K562 (cell line): ENCODE measurements around the gene KIFC3. TPM values are rescaled to one million over a fixed set of nuclear protein-coding genes. Genes with fewer than 3 reads are reported as not detected.

Source experiments
- COPS2 ChIP-seq: fragments of 450-650 bp; conservative IDR thresholded peaks from 2 replicates; pipeline ENCODE4 v1.6.1; 2016; ENCODE audit warnings: mild to moderate bottlenecking, moderate library complexity
- CREB1 ChIP-seq, 2 experiments: sonication (generic) in 1 of 2; formaldehyde crosslinking in 1 of 2; IDR thresholded peaks; 2 replicates each; pipeline versions ENCODE4 v1.6.1 to v1.8.0; 2012 to 2022; ENCODE audit warnings: inconsistent platforms in 1 of 2, mild to moderate bottlenecking in 1 of 2, missing genetic modification reagents in 1 of 2, moderate library complexity in 1 of 2
- DNMT1 ChIP-seq: fragments of 450-650 bp; IDR thresholded peaks from 2 replicates; pipeline ENCODE4 v1.6.1; 2016; ENCODE audit warnings: antibody characterized with exemption, mild to moderate bottlenecking
- GTF2F1 ChIP-seq: IDR thresholded peaks from 2 replicates; pipeline ENCODE4 v1.6.1; 2011; ENCODE audit warnings: low read depth, low read length, improper control_type of control experiment
- NBN ChIP-seq: fragments of 450-650 bp; IDR thresholded peaks from 2 replicates; pipeline ENCODE4 v1.6.1; 2016; ENCODE audit warnings: low read depth, mild to moderate bottlenecking
- PHF8 ChIP-seq: fragments of 200-600 bp; sonication (generic); IDR thresholded peaks from 2 replicates; pipeline ENCODE4 v1.6.1; 2012; ENCODE audit warnings: mixed run types, mild to moderate bottlenecking, inconsistent platforms, low read length, moderate library complexity, borderline replicate concordance
- SLC30A9 ChIP-seq: fragments of 250-450 bp; sonication (Bioruptor Pico); IDR thresholded peaks from 2 replicates; pipeline ENCODE4 v1.8.0; 2022; ENCODE audit warnings: mild to moderate bottlenecking, moderate library complexity
- SMAD2 ChIP-seq: fragments of 150-350 bp; IDR thresholded peaks from 2 replicates; pipeline ENCODE4 v1.6.1; 2014; ENCODE audit warnings: low read depth, mild to moderate bottlenecking, low read length
- SMARCB1 ChIP-seq: IDR thresholded peaks from 2 replicates; pipeline ENCODE4 v1.6.1; 2011; ENCODE audit warnings: improper control_type of control experiment, low read depth; ENCODE audit not compliant: insufficient read length
- SNIP1 ChIP-seq: fragments of 450-650 bp; IDR thresholded peaks from 2 replicates; pipeline ENCODE4 v1.7.1; 2017; ENCODE audit warnings: low read depth, mild to moderate bottlenecking
- SUPT5H ChIP-seq: fragments of 450-650 bp; IDR thresholded peaks from 2 replicates; pipeline ENCODE4 v1.6.1; 2016
- TBP ChIP-seq: optimal IDR thresholded peaks from 2 replicates; pipeline ENCODE3; 2011; ENCODE audit warnings: low read depth, low read length, improper control_type of control experiment
- XRCC5 ChIP-seq: fragments of 200-400 bp; formaldehyde crosslinking; IDR thresholded peaks from 2 replicates; pipeline ENCODE4 v1.6.1; 2017; ENCODE audit warnings: low read depth, mild to moderate bottlenecking, low read length
- polyA plus RNA-seq, 8 experiments: library from polyadenylated mRNA; depleted of rRNA in 4 of 8; stranded (reverse) in 5 of 8; unstranded in 3 of 8; fragments of >200 nt; fragmentation: Nextera tagmentation in 2 of 8; fragmentation: Illumina TruSeq in 1 of 8; extraction: Ambion mirVana in 2 of 8; extraction: Trizol in 1 of 8; gene quantifications; 2 replicates each; pipeline versions ENCODE4 v1.2.1 to v1.2.3, GENCODE V29; 2011 to 2014; ENCODE audit warnings: inconsistent platforms in 1 of 8, missing spikeins in 1 of 8
- total RNA-seq, 7 experiments: library from RNA; depleted of rRNA in 6 of 7; stranded (reverse); fragments of >200 nt in 6 of 7; fragmentation: Illumina TruSeq in 2 of 7; extraction: Trizol in 2 of 7; gene quantifications; 2 replicates each; pipeline versions ENCODE4 v1.2.1 to v1.2.3, GENCODE V29; 2011 to 2021; ENCODE audit warnings: low replicate concordance in 1 of 7
- TF ChIP-seq, protein P1 (sequence below): fragments of 250-450 bp; sonication (Bioruptor Pico); IDR thresholded peaks from 2 replicates; pipeline ENCODE4 v1.4.0; 2020
- TF ChIP-seq, protein P2 (sequence below): IDR thresholded peaks from 3 replicates; pipeline ENCODE4 v1.6.1; 2011; ENCODE audit warnings: borderline replicate concordance, mild to moderate bottlenecking, moderate library complexity; ENCODE audit not compliant: insufficient read length; ENCODE audit errors: extremely low read depth
- TF ChIP-seq, protein P3 (sequence below): fragments of 450-650 bp; IDR thresholded peaks from 2 replicates; pipeline ENCODE4 v1.6.1; 2016; ENCODE audit warnings: missing biosample characterization, missing genetic modification characterization
- TF ChIP-seq, protein P4 (sequence below): fragments of 250-450 bp; sonication (Bioruptor Pico); IDR thresholded peaks from 2 replicates; pipeline ENCODE4 v1.5.0; 2021

Gene KIFC3
- total and polyA plus RNA-seq, 9 of the 15 experiments (the other 6 are each of a cell fraction or from before 2014, with no cell fraction given) = 0.23 to 105 (median 26.2) TPM

DNA sequence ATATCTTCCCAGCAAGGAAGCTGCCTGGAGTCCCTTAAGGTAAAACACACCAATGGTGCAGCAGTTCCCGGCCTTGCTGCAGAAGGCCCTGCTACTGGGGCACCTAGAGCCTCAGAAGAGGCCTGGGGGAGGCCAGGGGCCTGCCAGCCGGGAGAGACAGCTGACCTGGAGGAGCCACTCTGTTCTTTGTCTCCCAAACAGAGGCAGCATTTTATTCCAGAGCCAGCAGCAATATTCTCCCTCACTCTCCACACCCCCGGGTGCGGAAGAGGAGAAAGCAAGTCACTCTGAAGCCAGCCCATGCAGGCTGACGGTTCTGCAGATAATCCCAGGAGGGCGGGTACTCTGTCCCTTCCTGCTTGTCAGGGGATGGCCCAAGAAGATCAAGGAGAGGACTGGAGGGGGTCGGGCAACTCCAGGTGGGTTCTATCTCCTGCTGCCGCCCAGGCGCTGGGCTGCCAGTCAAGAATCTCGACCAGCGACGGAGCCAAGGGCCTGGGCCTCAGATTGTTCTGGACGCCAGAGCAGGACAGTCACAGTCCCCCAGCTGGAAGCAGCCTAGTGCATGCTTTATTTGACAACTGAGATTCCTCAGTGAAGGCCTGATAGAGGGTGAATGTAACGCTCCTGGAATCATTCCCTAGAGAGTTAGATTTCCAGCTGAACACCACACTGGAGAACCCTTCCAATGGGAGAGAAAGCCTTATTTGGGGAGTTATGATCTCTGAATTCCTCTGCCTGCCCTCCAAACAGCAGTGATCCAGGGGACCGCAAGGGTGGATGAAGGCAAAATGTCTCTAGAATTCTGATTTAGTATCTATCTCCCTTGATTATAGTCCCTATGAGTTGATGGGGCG is 1.1 kb upstream of the KIFC3 start (continued):
- TF ChIP-seq, protein P1, sequence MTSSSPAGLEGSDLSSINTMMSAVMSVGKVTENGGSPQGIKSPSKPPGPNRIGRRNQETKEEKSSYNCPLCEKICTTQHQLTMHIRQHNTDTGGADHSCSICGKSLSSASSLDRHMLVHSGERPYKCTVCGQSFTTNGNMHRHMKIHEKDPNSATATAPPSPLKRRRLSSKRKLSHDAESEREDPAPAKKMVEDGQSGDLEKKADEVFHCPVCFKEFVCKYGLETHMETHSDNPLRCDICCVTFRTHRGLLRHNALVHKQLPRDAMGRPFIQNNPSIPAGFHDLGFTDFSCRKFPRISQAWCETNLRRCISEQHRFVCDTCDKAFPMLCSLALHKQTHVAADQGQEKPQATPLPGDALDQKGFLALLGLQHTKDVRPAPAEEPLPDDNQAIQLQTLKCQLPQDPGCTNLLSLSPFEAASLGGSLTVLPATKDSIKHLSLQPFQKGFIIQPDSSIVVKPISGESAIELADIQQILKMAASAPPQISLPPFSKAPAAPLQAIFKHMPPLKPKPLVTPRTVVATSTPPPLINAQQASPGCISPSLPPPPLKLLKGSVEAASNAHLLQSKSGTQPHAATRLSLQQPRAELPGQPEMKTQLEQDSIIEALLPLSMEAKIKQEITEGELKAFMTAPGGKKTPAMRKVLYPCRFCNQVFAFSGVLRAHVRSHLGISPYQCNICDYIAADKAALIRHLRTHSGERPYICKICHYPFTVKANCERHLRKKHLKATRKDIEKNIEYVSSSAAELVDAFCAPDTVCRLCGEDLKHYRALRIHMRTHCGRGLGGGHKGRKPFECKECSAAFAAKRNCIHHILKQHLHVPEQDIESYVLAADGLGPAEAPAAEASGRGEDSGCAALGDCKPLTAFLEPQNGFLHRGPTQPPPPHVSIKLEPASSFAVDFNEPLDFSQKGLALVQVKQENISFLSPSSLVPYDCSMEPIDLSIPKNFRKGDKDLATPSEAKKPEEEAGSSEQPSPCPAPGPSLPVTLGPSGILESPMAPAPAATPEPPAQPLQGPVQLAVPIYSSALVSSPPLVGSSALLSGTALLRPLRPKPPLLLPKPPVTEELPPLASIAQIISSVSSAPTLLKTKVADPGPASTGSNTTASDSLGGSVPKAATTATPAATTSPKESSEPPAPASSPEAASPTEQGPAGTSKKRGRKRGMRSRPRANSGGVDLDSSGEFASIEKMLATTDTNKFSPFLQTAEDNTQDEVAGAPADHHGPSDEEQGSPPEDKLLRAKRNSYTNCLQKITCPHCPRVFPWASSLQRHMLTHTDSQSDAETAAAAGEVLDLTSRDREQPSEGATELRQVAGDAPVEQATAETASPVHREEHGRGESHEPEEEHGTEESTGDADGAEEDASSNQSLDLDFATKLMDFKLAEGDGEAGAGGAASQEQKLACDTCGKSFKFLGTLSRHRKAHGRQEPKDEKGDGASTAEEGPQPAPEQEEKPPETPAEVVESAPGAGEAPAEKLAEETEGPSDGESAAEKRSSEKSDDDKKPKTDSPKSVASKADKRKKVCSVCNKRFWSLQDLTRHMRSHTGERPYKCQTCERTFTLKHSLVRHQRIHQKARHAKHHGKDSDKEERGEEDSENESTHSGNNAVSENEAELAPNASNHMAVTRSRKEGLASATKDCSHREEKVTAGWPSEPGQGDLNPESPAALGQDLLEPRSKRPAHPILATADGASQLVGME = no peak
- TF ChIP-seq COPS2 (no peak), TBP (peak; percentile 65), SLC30A9 (no peak), XRCC5 (no peak), PHF8 (peak; percentile 50; the same call in 1 of the 2 replicates), NBN (no peak), DNMT1 (no peak), SMARCB1 (no peak), GTF2F1 (no peak), SNIP1 (no peak), CREB1 (IDR thresholded peaks at IDR 0.05) (no peak), CREB1 (CRISPR knock-in tag; IDR thresholded peaks at IDR 0.05) (no peak), SMAD2 (no peak), SUPT5H (no peak; the same call in none of the 2 replicates)
- TF ChIP-seq, protein P2, sequence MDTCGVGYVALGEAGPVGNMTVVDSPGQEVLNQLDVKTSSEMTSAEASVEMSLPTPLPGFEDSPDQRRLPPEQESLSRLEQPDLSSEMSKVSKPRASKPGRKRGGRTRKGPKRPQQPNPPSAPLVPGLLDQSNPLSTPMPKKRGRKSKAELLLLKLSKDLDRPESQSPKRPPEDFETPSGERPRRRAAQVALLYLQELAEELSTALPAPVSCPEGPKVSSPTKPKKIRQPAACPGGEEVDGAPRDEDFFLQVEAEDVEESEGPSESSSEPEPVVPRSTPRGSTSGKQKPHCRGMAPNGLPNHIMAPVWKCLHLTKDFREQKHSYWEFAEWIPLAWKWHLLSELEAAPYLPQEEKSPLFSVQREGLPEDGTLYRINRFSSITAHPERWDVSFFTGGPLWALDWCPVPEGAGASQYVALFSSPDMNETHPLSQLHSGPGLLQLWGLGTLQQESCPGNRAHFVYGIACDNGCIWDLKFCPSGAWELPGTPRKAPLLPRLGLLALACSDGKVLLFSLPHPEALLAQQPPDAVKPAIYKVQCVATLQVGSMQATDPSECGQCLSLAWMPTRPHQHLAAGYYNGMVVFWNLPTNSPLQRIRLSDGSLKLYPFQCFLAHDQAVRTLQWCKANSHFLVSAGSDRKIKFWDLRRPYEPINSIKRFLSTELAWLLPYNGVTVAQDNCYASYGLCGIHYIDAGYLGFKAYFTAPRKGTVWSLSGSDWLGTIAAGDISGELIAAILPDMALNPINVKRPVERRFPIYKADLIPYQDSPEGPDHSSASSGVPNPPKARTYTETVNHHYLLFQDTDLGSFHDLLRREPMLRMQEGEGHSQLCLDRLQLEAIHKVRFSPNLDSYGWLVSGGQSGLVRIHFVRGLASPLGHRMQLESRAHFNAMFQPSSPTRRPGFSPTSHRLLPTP = no peak
- TF ChIP-seq, protein P3, sequence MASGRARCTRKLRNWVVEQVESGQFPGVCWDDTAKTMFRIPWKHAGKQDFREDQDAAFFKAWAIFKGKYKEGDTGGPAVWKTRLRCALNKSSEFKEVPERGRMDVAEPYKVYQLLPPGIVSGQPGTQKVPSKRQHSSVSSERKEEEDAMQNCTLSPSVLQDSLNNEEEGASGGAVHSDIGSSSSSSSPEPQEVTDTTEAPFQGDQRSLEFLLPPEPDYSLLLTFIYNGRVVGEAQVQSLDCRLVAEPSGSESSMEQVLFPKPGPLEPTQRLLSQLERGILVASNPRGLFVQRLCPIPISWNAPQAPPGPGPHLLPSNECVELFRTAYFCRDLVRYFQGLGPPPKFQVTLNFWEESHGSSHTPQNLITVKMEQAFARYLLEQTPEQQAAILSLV (tag) = no peak
- TF ChIP-seq, protein P4, sequence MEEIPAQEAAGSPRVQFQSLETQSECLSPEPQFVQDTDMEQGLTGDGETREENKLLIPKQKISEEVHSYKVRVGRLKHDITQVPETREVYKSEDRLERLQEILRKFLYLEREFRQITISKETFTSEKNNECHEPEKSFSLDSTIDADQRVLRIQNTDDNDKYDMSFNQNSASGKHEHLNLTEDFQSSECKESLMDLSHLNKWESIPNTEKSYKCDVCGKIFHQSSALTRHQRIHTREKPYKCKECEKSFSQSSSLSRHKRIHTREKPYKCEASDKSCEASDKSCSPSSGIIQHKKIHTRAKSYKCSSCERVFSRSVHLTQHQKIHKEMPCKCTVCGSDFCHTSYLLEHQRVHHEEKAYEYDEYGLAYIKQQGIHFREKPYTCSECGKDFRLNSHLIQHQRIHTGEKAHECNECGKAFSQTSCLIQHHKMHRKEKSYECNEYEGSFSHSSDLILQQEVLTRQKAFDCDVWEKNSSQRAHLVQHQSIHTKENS (CRISPR knock-in tag) = no peak
